Effector memory CD8-positive, alpha-beta T cell (primary cell): ENCODE measurements around the gene SH3RF3.

ENCODE experiments used
- ATAC-seq: fragments of 150-1000 bp; cut with Tn5 transposase; replicated peaks from 2 replicates; pipeline ENCODE4 v1.10.0; 2021; ENCODE audit warnings: mild to moderate bottlenecking, moderate library complexity
- DNase-seq, 3 experiments: peaks; one replicate each; pipeline ENCODE4 v3.0.0; 2021
- H3K27ac Mint-ChIP-seq, 2 donors: one replicate each; pipeline ENCODE4 v1.8.0; 2022; ENCODE audit warnings: mild to moderate bottlenecking in 2 of 2, mixed read lengths in 2 of 2, moderate library complexity in 2 of 2
- H3K27me3 Mint-ChIP-seq, 2 donors: one replicate each; pipeline ENCODE4 v1.8.0; 2022; ENCODE audit warnings: mixed read lengths in 2 of 2
- H3K36me3 Mint-ChIP-seq: one replicate; pipeline ENCODE4 v1.8.0; 2022; ENCODE audit warnings: mild to moderate bottlenecking, moderate library complexity, mixed read lengths; ENCODE audit not compliant: insufficient read depth
- H3K4me1 Mint-ChIP-seq, 2 donors: one replicate each; pipeline ENCODE4 v1.8.0; 2022; ENCODE audit warnings: low read depth in 2 of 2, mixed read lengths in 2 of 2
- H3K4me3 Mint-ChIP-seq, 2 donors: one replicate each; pipeline ENCODE4 v1.8.0; 2022; ENCODE audit warnings: mild to moderate bottlenecking in 2 of 2, mixed read lengths in 2 of 2, moderate library complexity in 2 of 2
- H3K9me3 Mint-ChIP-seq, 2 donors: one replicate each; pipeline ENCODE4 v1.8.0; 2022; ENCODE audit warnings: mixed read lengths in 2 of 2

SH3RF3 gene

GRCh38 chr2:109453371-109453995 is 324.5 kb downstream of the SH3RF3 start:
- Mint-ChIP-seq H3K4me1 (no peaks in the 10 kb centered on the region), H3K4me3 (no peak overlapping the region), H3K9me3 (no peaks in the 10 kb centered on the region), H3K27me3 (peaks cover 10 to 23% of the 10 kb centered on the region in 2 donors), H3K27ac (no peak overlapping the region), H3K36me3 (no peaks in the 10 kb centered on the region)
- DNase-seq (no peak), ATAC-seq (no peak)

- no peaks in the 10 kb centered on the region for H3K9me3 Mint-ChIP-seq
- no peak overlapping the region for H3K4me3 Mint-ChIP-seq
- no peaks in the 10 kb centered on the region for H3K36me3 Mint-ChIP-seq
- H3K27me3 Mint-ChIP-seq, result peaks cover 10 to 23% of the 10 kb centered on the region in 2 donors
- H3K27ac Mint-ChIP-seq, result no peak overlapping the region
- DNase-seq (no peak), ATAC-seq (no peak)
- H3K4me1 Mint-ChIP-seq, result no peaks in the 10 kb centered on the region
Measured at GRCh38 chr2:109454304-109454703, 325.3 kb downstream of the SH3RF3 start.

DNA sequence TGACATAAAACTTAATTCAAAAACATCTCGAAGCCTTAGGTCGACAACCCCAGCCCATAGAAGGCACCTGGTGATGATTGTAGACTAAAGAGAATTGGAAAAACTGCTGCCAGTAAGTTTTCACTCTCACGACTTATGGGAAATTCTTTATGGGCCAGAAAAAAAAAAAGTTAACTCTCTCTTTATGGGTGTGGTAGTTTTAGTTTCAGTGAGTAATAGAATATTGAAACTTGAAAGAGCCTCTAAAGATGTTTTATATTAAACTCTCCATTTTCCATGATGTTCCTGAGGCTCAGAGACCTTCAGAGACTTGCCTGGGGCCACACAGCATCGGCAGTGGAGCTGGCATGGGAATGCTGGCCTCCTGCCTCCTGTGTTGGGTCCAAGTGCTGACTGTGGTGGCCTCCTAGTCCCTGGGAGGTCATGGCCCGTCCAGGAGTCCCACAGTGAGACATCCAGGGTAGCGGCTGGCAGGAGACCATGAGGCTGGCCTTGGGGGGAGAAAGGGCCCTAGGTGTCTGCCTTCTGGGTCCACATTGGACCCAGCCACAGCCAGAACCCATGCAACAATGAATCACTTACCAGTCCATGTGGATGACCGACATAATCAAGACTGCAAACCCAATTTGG is 325.9 kb downstream of the SH3RF3 start:
- no peak overlapping the region for H3K27ac Mint-ChIP-seq
- H3K27me3 Mint-ChIP-seq, result peaks cover 11 to 27% of the 10 kb centered on the region in 2 donors
- H3K4me1 Mint-ChIP-seq, result no peaks in the 10 kb centered on the region
- H3K9me3 Mint-ChIP-seq, result no peaks in the 10 kb centered on the region
- no peaks in the 10 kb centered on the region for H3K36me3 Mint-ChIP-seq
- no peak overlapping the region for H3K4me3 Mint-ChIP-seq
- DNase-seq (no peak), ATAC-seq (no peak)

- DNase-seq (no peak), ATAC-seq (no peak)
- H3K27ac Mint-ChIP-seq, result no peak overlapping the region
- no peaks in the 10 kb centered on the region for H3K36me3 Mint-ChIP-seq
- no peaks in the 10 kb centered on the region for H3K9me3 Mint-ChIP-seq
- H3K4me1 Mint-ChIP-seq, result no peaks in the 10 kb centered on the region
- peaks cover 22 to 38% of the 10 kb centered on the region in 2 donors for H3K27me3 Mint-ChIP-seq
- no peak overlapping the region for H3K4me3 Mint-ChIP-seq
Measured at GRCh38 chr2:109455731-109456691, 327.0 kb downstream of the SH3RF3 start.

GRCh38 chr2:109456776-109457175 is 327.8 kb downstream of the SH3RF3 start:
- DNase-seq, result no peak
- H3K36me3 Mint-ChIP-seq, result no peaks in the 10 kb centered on the region
- H3K9me3 Mint-ChIP-seq, result no peaks in the 10 kb centered on the region
- no peak for ATAC-seq
- H3K4me1 Mint-ChIP-seq, result no peaks in the 10 kb centered on the region
- no peak overlapping the region for H3K27ac Mint-ChIP-seq
- no peak overlapping the region for H3K4me3 Mint-ChIP-seq
- H3K27me3 Mint-ChIP-seq, result peaks cover 19 to 33% of the 10 kb centered on the region in 2 donors

GRCh38 chr2:109457366-109457765 is 328.4 kb downstream of the SH3RF3 start:
- Mint-ChIP-seq H3K27ac (no peak overlapping the region), H3K27me3 (peaks cover 17 to 28% of the 10 kb centered on the region in 2 donors), H3K9me3 (no peaks in the 10 kb centered on the region), H3K4me1 (no peaks in the 10 kb centered on the region), H3K36me3 (no peaks in the 10 kb centered on the region), H3K4me3 (no peak overlapping the region)
- DNase-seq (no peak), ATAC-seq (no peak)

GRCh38 chr2:109457794-109458193 is 328.8 kb downstream of the SH3RF3 start:
- Mint-ChIP-seq H3K4me1 (no peaks in the 10 kb centered on the region), H3K27me3 (peaks cover 17 to 24% of the 10 kb centered on the region in 2 donors), H3K36me3 (no peaks in the 10 kb centered on the region), H3K9me3 (no peaks in the 10 kb centered on the region), H3K27ac (no peak overlapping the region), H3K4me3 (no peak overlapping the region)
- ATAC-seq (no peak), DNase-seq (no peak)

- Mint-ChIP-seq H3K36me3 (no peaks in the 10 kb centered on the region), H3K4me1 (no peaks in the 10 kb centered on the region), H3K27ac (no peak overlapping the region), H3K27me3 (peaks cover 14 to 24% of the 10 kb centered on the region in 2 donors), H3K4me3 (no peak overlapping the region), H3K9me3 (no peaks in the 10 kb centered on the region)
- no peak for DNase-seq
- ATAC-seq, result no peak
Measured at GRCh38 chr2:109458512-109458911, 329.5 kb downstream of the SH3RF3 start.

- H3K27me3 Mint-ChIP-seq, result peaks cover 12 to 24% of the 10 kb centered on the region in 2 donors
- H3K36me3 Mint-ChIP-seq, result no peaks in the 10 kb centered on the region
- no peak for DNase-seq
- H3K4me3 Mint-ChIP-seq, result no peak overlapping the region
- ATAC-seq, result no peak
- H3K9me3 Mint-ChIP-seq, result no peaks in the 10 kb centered on the region
- H3K4me1 Mint-ChIP-seq, result no peaks in the 10 kb centered on the region
- H3K27ac Mint-ChIP-seq, result no peak overlapping the region
Measured at GRCh38 chr2:109459485-109459884, 330.5 kb downstream of the SH3RF3 start.

- DNase-seq (no peak), ATAC-seq (no peak)
- peaks cover 12 to 24% of the 10 kb centered on the region in 2 donors for H3K27me3 Mint-ChIP-seq
- no peak overlapping the region for H3K4me3 Mint-ChIP-seq
- H3K9me3 Mint-ChIP-seq, result no peaks in the 10 kb centered on the region
- no peaks in the 10 kb centered on the region for H3K4me1 Mint-ChIP-seq
- no peaks in the 10 kb centered on the region for H3K36me3 Mint-ChIP-seq
- H3K27ac Mint-ChIP-seq, result no peak overlapping the region
Measured at GRCh38 chr2:109460553-109461324, 331.7 kb downstream of the SH3RF3 start.

DNA sequence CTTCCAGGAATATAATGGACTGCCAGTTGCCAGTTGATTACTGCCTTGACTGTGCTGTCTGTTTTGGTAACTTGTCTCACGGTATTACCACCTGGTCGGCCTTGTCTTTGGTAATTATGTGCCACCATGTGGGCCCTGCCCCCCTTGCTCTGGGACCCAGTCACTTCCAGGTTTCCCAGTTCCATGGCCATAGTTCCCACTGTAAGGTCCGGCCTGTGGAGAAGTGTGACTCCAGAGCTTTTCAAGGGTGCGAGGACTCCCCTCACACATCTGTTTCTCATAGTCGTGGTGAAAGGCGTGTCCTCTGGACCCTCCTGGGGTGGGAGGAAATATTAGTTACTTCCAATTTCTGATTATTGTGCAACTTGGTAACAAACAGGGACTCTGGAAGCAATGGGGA is 334.2 kb downstream of the SH3RF3 start:
- H3K4me3 Mint-ChIP-seq, result no peak overlapping the region
- H3K4me1 Mint-ChIP-seq, result no peaks in the 10 kb centered on the region
- no peaks in the 10 kb centered on the region for H3K9me3 Mint-ChIP-seq
- no peak overlapping the region for H3K27ac Mint-ChIP-seq
- H3K36me3 Mint-ChIP-seq, result peaks cover 5% of the 10 kb centered on the region
- peaks cover 22 to 31% of the 10 kb centered on the region in 2 donors for H3K27me3 Mint-ChIP-seq
- no peak for DNase-seq
- no peak for ATAC-seq

DNA sequence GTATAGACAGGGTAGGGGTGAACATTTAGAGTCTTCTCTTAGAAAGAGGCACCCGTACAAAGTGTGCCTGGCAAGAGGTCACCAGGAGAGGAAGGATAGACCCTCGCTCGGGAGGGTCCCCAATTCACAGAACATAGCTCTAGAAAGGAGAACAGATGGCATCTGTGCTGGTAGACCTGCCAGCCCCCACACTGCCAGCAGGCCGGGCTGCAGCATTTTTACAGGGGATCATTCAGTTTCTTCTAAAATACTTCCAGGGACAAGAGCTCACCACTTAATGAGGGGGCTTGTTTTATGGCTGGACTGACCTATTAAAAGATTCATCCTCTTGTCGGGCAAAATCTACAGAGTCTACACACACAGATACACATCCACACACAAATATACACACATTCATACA is 334.9 kb downstream of the SH3RF3 start:
- no peak overlapping the region for H3K4me3 Mint-ChIP-seq
- no peaks in the 10 kb centered on the region for H3K9me3 Mint-ChIP-seq
- DNase-seq (no peak), ATAC-seq (no peak)
- H3K27ac Mint-ChIP-seq, result no peak overlapping the region
- no peaks in the 10 kb centered on the region for H3K4me1 Mint-ChIP-seq
- H3K27me3 Mint-ChIP-seq, result peaks cover 24 to 33% of the 10 kb centered on the region in 2 donors
- H3K36me3 Mint-ChIP-seq, result peaks cover 5% of the 10 kb centered on the region
